ENCODE data around the gene CLEC9A.

GRCh38 chr12:10095971-10096370 lies 65.5 kb downstream of the CLEC9A start:
- TF ChIP-seq L3MBTL2 (conservative IDR thresholded peaks at IDR 0.05): no peak
- TF ChIP-seq BHLHE40 (IDR thresholded peaks at IDR 0.05; ENCODE audit: borderline replicate concordance): no peak
- no peak for TF ChIP-seq FOXK2 (IDR thresholded peaks at IDR 0.05)
- no peak for TF ChIP-seq FOXA1 (IDR thresholded peaks at IDR 0.05)
- no peak for TF ChIP-seq SP1 (IDR thresholded peaks at IDR 0.05)
- TF ChIP-seq ELF4 (IDR thresholded peaks at IDR 0.05): no peak
- TF ChIP-seq CTBP1 (IDR thresholded peaks at IDR 0.05; ENCODE audit: borderline replicate concordance): no peak
- TF ChIP-seq ZNF384 (IDR thresholded peaks at IDR 0.05): no peak
- no peak for TF ChIP-seq FOXM1 (IDR thresholded peaks at IDR 0.05; ENCODE audit: borderline replicate concordance)

All from HEK293T (cell line).